PC-3 (cell line): ENCODE measurements around the gene FES. TPM values are rescaled to one million over a fixed set of nuclear protein-coding genes. Genes with fewer than 3 reads are reported as not detected.

Experiments
- ATAC-seq: fragments of 200-7000 bp; cut with Tn5 transposase; 2 replicates; pipeline ENCODE4 v1.9.1; 2020; ENCODE audit warnings: mild to moderate bottlenecking, moderate library complexity
- BruUV-seq: library from RNA; stranded (reverse); fragments of 400-500 nt; replicated peaks from 2 replicates; lab custom pipeline; 2021; lab: Mats Ljungman, UMichigan
- CTCF ChIA-PET: fragments of 300-600 bp; sonication (Branson Sonifier 250); formaldehyde crosslinking; loops from one replicate; lab custom pipeline; 2022; ENCODE audit warnings: antibody characterized with exemption; lab: Charles Lee
- POLR2A ChIA-PET: fragments of 300-600 bp; sonication (Branson Sonifier 250); formaldehyde crosslinking; loops from one replicate; lab custom pipeline; 2022; ENCODE audit warnings: antibody characterized with exemption; ENCODE audit not compliant: unreplicated experiment; lab: Charles Lee
- DNase-seq: peaks from one replicate; pipeline ENCODE4 v3.0.0-alpha.2; 2015
- H2AFZ ChIP-seq: fragments of 300-600 bp; sonication (generic); 2 replicates; pipeline ENCODE4 v1.6.0; 2016; ENCODE audit warnings: antibody characterized with exemption, low read length
- H3F3A ChIP-seq: fragments of 300-600 bp; sonication (generic); one replicate; pipeline ENCODE4 v1.6.0; 2017; ENCODE audit warnings: antibody characterized with exemption, low read length, control low read depth, mild to moderate bottlenecking; ENCODE audit not compliant: unreplicated experiment
- H3K27ac ChIP-seq: fragments of 300-600 bp; sonication (generic); 2 replicates; pipeline ENCODE4 v1.5.1; 2016; ENCODE audit warnings: mild to moderate bottlenecking, low read length
- H3K27me3 ChIP-seq: fragments of 300-600 bp; sonication (generic); 2 replicates; pipeline ENCODE4 v1.6.1; 2016; ENCODE audit warnings: low read length, mixed read lengths
- H3K36me3 ChIP-seq: fragments of 300-600 bp; sonication (generic); 2 replicates; pipeline ENCODE4 v1.6.1; 2016; ENCODE audit warnings: low read depth, mixed run types, low read length, mixed read lengths
- H3K4me1 ChIP-seq: fragments of 300-600 bp; sonication (generic); 2 replicates; pipeline ENCODE4 v1.5.1; 2016; ENCODE audit warnings: low read length; ENCODE audit not compliant: insufficient read depth
- H3K4me2 ChIP-seq: fragments of 300-600 bp; sonication (generic); 2 replicates; pipeline ENCODE4 v1.6.0; 2016; ENCODE audit warnings: low read length
- H3K4me3 ChIP-seq: fragments of 300-600 bp; sonication (generic); 2 replicates; pipeline ENCODE4 v1.5.1; 2016; ENCODE audit warnings: mild to moderate bottlenecking, low read length, mixed read lengths
- H3K79me2 ChIP-seq: fragments of 300-600 bp; sonication (generic); 2 replicates; pipeline ENCODE4 v1.6.1; 2017; ENCODE audit warnings: low read length, mixed read lengths
- H3K9ac ChIP-seq: fragments of 300-600 bp; sonication (generic); 2 replicates; pipeline ENCODE4 v1.6.0; 2016; ENCODE audit warnings: mild to moderate bottlenecking, low read length
- H3K9me2 ChIP-seq: fragments of 300-600 bp; sonication (generic); replicated peaks from 2 replicates; pipeline ENCODE4 v1.6.1; 2016; ENCODE audit warnings: mixed run types, low read length, mixed read lengths
- H3K9me3 ChIP-seq: fragments of 300-600 bp; sonication (generic); 2 replicates; pipeline ENCODE4 v1.6.1; 2016; ENCODE audit warnings: low read length, mixed read lengths
- H4K20me1 ChIP-seq: fragments of 300-600 bp; sonication (generic); 2 replicates; pipeline ENCODE4 v1.6.1; 2016; ENCODE audit warnings: low read length, mixed read lengths
- CTCF ChIP-seq: fragments of 300-600 bp; sonication (generic); conservative IDR thresholded peaks from 2 replicates; pipeline ENCODE4 v1.5.1; 2017; ENCODE audit warnings: antibody characterized with exemption, low read depth, mild to moderate bottlenecking, low read length
- EZH2 ChIP-seq: fragments of 300-600 bp; sonication (generic); IDR thresholded peaks from one replicate; pipeline ENCODE4 v1.6.1; 2017; ENCODE audit warnings: antibody characterized with exemption, mild to moderate bottlenecking, low read length; ENCODE audit not compliant: unreplicated experiment
- EZH2phosphoT487 ChIP-seq: fragments of 300-600 bp; sonication (generic); IDR thresholded peaks from 2 replicates; pipeline ENCODE4 v1.6.1; 2018; ENCODE audit warnings: mild to moderate bottlenecking, antibody characterized with exemption, low read length, borderline replicate concordance
- intact Hi-C: fragments of 100-400 bp; cut with micrococcal nuclease; formaldehyde crosslinking; loops from 2 replicates; pipeline ENCODE4 v1.9.0; 2023
- total RNA-seq: library from RNA; depleted of rRNA; stranded (reverse); fragments of >200 nt; gene quantifications from 2 replicates; pipeline ENCODE4 v1.2.3, GENCODE V29; 2014

Gene FES
- total RNA-seq, 1 experiment from 2014 or later = 2.8 TPM

DNA sequence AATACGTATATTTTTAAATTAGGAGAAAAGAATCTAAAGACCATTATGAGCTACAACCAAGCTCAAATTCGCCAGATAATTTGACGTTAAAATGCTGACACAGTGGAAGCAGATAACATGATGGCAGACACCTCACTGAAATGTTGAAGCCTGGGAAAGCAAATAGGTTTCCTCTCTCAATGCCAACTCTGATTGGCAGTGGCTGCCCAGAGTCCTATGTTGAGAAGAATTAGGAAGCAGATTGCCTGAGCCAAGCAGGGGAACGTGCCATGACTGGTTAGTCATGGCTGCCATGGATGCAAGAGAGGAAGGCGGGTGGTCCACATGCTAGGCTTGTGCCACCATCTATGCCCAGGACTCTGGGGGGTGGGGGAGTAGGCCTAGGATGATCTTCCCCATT is 54.0 kb downstream of the FES start:
- POLR2A ChIA-PET = no interaction called here
- TF ChIP-seq EZH2phosphoT487 (no peak), CTCF (no peak), EZH2 (no peak)
- no peaks in the 10 kb centered on the region for H4K20me1 ChIP-seq

GRCh38 chr15:90939756-90940155 is 55.5 kb downstream of the FES start:
- ChIA-PET POLR2A (no interaction called here), CTCF (no interaction called here)
- intact Hi-C loops = loop anchor here (10.0 kb wide), 1 partner anchor 95 kb away; no protein-coding TSS in a partner anchor

More for the DNA sequence above, 54.0 kb downstream of the FES start:
- ATAC-seq (no peak), DNase-seq (no peak)
- no peak overlapping the region for H3K4me2 ChIP-seq
- peaks cover 18% of the 10 kb centered on the region for H3K79me2 ChIP-seq
- no TSS peak for BruUV-seq
- no peaks in the 10 kb centered on the region for H3K9me3 ChIP-seq
- intact Hi-C loops = loop anchor here (10.0 kb wide), 1 partner anchor 97 kb away; no protein-coding TSS in a partner anchor
- H3K27ac ChIP-seq = no peak overlapping the region
- no peak overlapping the region for H3K4me3 ChIP-seq
- no peak overlapping the region for H2AFZ ChIP-seq
- H3F3A ChIP-seq = no peaks in the 10 kb centered on the region
- peaks cover 14% of the 10 kb centered on the region for H3K4me1 ChIP-seq
- CTCF ChIA-PET = no interaction called here
- H3K9me2 ChIP-seq = no peaks in the 10 kb centered on the region
- H3K9ac ChIP-seq = no peak overlapping the region
- no peaks in the 10 kb centered on the region for H3K27me3 ChIP-seq
- H3K36me3 ChIP-seq = peaks cover 17% of the 10 kb centered on the region; the same call in 1 of the 2 replicates

More at GRCh38 chr15:90939756-90940155, 55.5 kb downstream of the FES start:
- H3K27me3 ChIP-seq = no peaks in the 10 kb centered on the region
- H3K9me3 ChIP-seq = no peaks in the 10 kb centered on the region
- ATAC-seq (no peak), DNase-seq (no peak)
- peaks cover 18% of the 10 kb centered on the region for H3K79me2 ChIP-seq
- H2AFZ ChIP-seq = no peak overlapping the region
- no peak overlapping the region for H3K9ac ChIP-seq
- no peaks in the 10 kb centered on the region for H3K9me2 ChIP-seq
- no peak overlapping the region for H3K27ac ChIP-seq
- peaks cover 21% of the 10 kb centered on the region; the same call in 1 of the 2 replicates for H3K36me3 ChIP-seq
- no peaks in the 10 kb centered on the region for H4K20me1 ChIP-seq
- H3K4me1 ChIP-seq = peaks cover 11% of the 10 kb centered on the region
- no peaks in the 10 kb centered on the region for H3F3A ChIP-seq
- BruUV-seq = no TSS peak
- TF ChIP-seq EZH2 (no peak), CTCF (no peak), EZH2phosphoT487 (no peak)
- H3K4me3 ChIP-seq = no peak overlapping the region
- no peak overlapping the region for H3K4me2 ChIP-seq
